SU-DHL-6 (cell line): Measurements from ENCODE around the gene CRAMP1.

ENCODE experiments used
- CTCF ChIP-seq: fragments of 200-600 bp; sonication (generic); IDR thresholded peaks from one replicate; pipeline ENCODE4 v1.5.1; 2017; ENCODE audit warnings: antibody characterized with exemption, mild to moderate bottlenecking, low read length, moderate library complexity; ENCODE audit not compliant: insufficient read depth, poor library complexity, severe bottlenecking
- EZH2phosphoT487 ChIP-seq: fragments of 200-600 bp; sonication (generic), shearing (Covaris generic); conservative IDR thresholded peaks from 2 replicates; pipeline ENCODE4 v1.6.1; 2018; ENCODE audit warnings: mild to moderate bottlenecking, antibody characterized with exemption, low read length, moderate library complexity, mixed read lengths

DNA sequence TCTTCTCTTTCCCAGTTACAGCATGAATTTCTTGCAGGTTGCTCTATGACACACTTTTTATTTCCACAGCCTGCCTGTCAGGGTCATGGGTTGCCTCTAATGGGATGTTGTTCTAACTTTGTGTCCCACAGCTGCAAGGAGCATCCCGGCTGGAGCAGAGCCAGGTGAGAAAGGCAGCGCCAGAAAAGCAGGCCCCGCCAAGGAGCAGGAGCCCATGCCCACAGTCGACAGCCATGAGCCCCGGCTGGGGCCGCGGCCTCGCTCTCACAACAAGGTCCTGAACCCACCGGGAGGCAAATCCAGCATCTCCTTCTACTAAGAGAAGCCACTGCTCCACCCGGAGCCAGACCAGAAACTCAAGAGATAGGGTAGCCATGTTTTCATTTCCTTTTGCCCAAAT is 86.5 kb downstream of the CRAMP1 start:
- TF ChIP-seq CTCF (no peak), EZH2phosphoT487 (no peak)
